Endodermal cell (in vitro differentiated cells): ENCODE results near the gene RSRP1. TPM values are rescaled to one million over a fixed set of nuclear protein-coding genes. Genes with fewer than 3 reads are reported as not detected.

Source experiments
- DNase-seq: peaks from one replicate; pipeline ENCODE4 v3.0.0-alpha.2; 2017
- H3K27ac ChIP-seq: 2 replicates; pipeline ENCODE4 v1.5.1; 2013; ENCODE audit warnings: mild to moderate bottlenecking, low read depth, low read length, moderate library complexity
- H3K27me3 ChIP-seq: 2 replicates; pipeline ENCODE4 v1.6.1; 2013; ENCODE audit warnings: mild to moderate bottlenecking, low read length, moderate library complexity; ENCODE audit not compliant: insufficient read depth, control insufficient read depth, poor library complexity, severe bottlenecking
- H3K36me3 ChIP-seq: 2 replicates; pipeline ENCODE4 v1.7.0; 2013; ENCODE audit warnings: mild to moderate bottlenecking, low read length, moderate library complexity; ENCODE audit not compliant: control insufficient read depth, insufficient read depth
- H3K4me1 ChIP-seq: one replicate; pipeline ENCODE4 v1.7.0; 2013; ENCODE audit warnings: low read length; ENCODE audit not compliant: control insufficient read depth, insufficient read depth
- H3K4me3 ChIP-seq: 2 replicates; pipeline ENCODE4 v1.5.1; 2013; ENCODE audit warnings: mild to moderate bottlenecking, low read length, moderate library complexity
- H3K9ac ChIP-seq: 2 replicates; pipeline ENCODE4 v1.6.1; 2013; ENCODE audit warnings: mild to moderate bottlenecking, low read length, moderate library complexity; ENCODE audit not compliant: poor library complexity, severe bottlenecking; ENCODE audit errors: extremely low read depth
- H3K9me3 ChIP-seq: 2 replicates; pipeline ENCODE4 v1.6.1; 2013; ENCODE audit warnings: mild to moderate bottlenecking, low read length, moderate library complexity; ENCODE audit not compliant: control insufficient read depth
- H3K27ac Mint-ChIP-seq: 2 replicates; pipeline ENCODE4 v1.8.0; 2020; ENCODE audit warnings: mixed read lengths
- H3K27me3 Mint-ChIP-seq: 2 replicates; pipeline ENCODE4 v1.8.0; 2021; ENCODE audit warnings: mild to moderate bottlenecking, mixed read lengths; ENCODE audit not compliant: insufficient read depth
- H3K36me3 Mint-ChIP-seq: 2 replicates; pipeline ENCODE4 v1.8.0; 2020; ENCODE audit warnings: low read depth, mixed read lengths
- H3K4me1 Mint-ChIP-seq: 2 replicates; pipeline ENCODE4 v1.8.0; 2020; ENCODE audit warnings: mixed read lengths
- H3K4me3 Mint-ChIP-seq: 2 replicates; pipeline ENCODE4 v1.8.0; 2020; ENCODE audit warnings: mild to moderate bottlenecking, moderate library complexity, mixed read lengths
- H3K9me3 Mint-ChIP-seq: 2 replicates; pipeline ENCODE4 v1.8.0; 2020; ENCODE audit warnings: mild to moderate bottlenecking, mixed read lengths
- CTCF ChIP-seq: fragments of 200-600 bp; sonication (generic); conservative IDR thresholded peaks from 2 replicates; pipeline ENCODE4 v1.5.0; 2021; ENCODE audit warnings: antibody characterized with exemption, mild to moderate bottlenecking
- WGBS, 2 experiments: methylation state at CpG; one replicate each; pipeline versions ENCODE4 v1.1.5 to v1.1.7; 2013; ENCODE audit warnings: missing lambda C conversion rate in 2 of 2, mixed read lengths in 1 of 2; ENCODE audit not compliant: insufficient coverage in 1 of 2, insufficient read length in 1 of 2; 5-methylcytosine and 5-hydroxymethylcytosine counted together
- total RNA-seq, 2 donors: library from RNA; stranded (reverse); fragmentation: NEBNext Ultra II Directional in 1 of 2; extraction: Animal tissue kit (Norgen Biotek cat#: 25700) in 1 of 2; gene quantifications; 2 replicates in 1 of 2; 3 replicates in 1 of 2; pipeline ENCODE4 v1.2.1, GENCODE V29; 2021

RSRP1 gene
- total RNA-seq, 2 donors from 2014 or later, result 90.3 to 92.5 TPM

- Histone ChIP-seq H3K4me1 (peaks cover 7% of the 10 kb centered on the region), H3K4me3 (no peak overlapping the region), H3K27ac (no peak overlapping the region), H3K9me3 (no peaks in the 10 kb centered on the region), H3K36me3 (no peaks in the 10 kb centered on the region), H3K9ac (no peak overlapping the region), H3K27me3 (no peaks in the 10 kb centered on the region)
- Mint-ChIP-seq H3K27me3 (no peaks in the 10 kb centered on the region), H3K9me3 (no peaks in the 10 kb centered on the region), H3K27ac (no peak overlapping the region), H3K36me3 (no peaks in the 10 kb centered on the region), H3K4me3 (no peak overlapping the region), H3K4me1 (peaks cover 18% of the 10 kb centered on the region)
- TF ChIP-seq CTCF, result no peak
- 95 to 100% methylated on average over 5 of the region's 5 CpGs for WGBS, 2 experiments
- no peak for DNase-seq
Measured at GRCh38 chr1:25256578-25256965, 9.3 kb upstream of the RSRP1 start.

GRCh38 chr1:25255706-25256577 is 8.7 kb upstream of the RSRP1 start:
- Mint-ChIP-seq H3K27me3 (no peaks in the 10 kb centered on the region), H3K4me1 (peaks cover 18% of the 10 kb centered on the region), H3K9me3 (no peaks in the 10 kb centered on the region), H3K27ac (peak overlapping the region; percentile 9), H3K4me3 (no peak overlapping the region), H3K36me3 (no peaks in the 10 kb centered on the region)
- WGBS, 2 experiments, result 86 to 89% methylated on average over 14 to 18 of the region's 18 CpGs
- H3K4me1 ChIP-seq, result peaks cover 7% of the 10 kb centered on the region
- no peaks in the 10 kb centered on the region for H3K9me3 ChIP-seq
- H3K4me3 ChIP-seq, result no peak overlapping the region
- H3K36me3 ChIP-seq, result no peaks in the 10 kb centered on the region
- H3K27ac ChIP-seq, result no peak overlapping the region
- DNase-seq, result peak; percentile 62
- no peak for TF ChIP-seq CTCF
- no peaks in the 10 kb centered on the region for H3K27me3 ChIP-seq
- H3K9ac ChIP-seq, result no peak overlapping the region

- TF ChIP-seq CTCF, result no peak
- Mint-ChIP-seq H3K4me3 (no peak overlapping the region), H3K27me3 (no peaks in the 10 kb centered on the region), H3K27ac (peak overlapping the region; percentile 73), H3K36me3 (no peaks in the 10 kb centered on the region), H3K9me3 (no peaks in the 10 kb centered on the region), H3K4me1 (peaks cover 27% of the 10 kb centered on the region)
- Histone ChIP-seq H3K27ac (no peak overlapping the region), H3K9ac (no peak overlapping the region), H3K4me3 (no peak overlapping the region), H3K27me3 (no peaks in the 10 kb centered on the region), H3K4me1 (peaks cover 11% of the 10 kb centered on the region), H3K9me3 (no peaks in the 10 kb centered on the region), H3K36me3 (no peaks in the 10 kb centered on the region)
- 32% methylated on average over 2 of the region's 2 CpGs; no CpG with 5 or more reads in 1 of the 2 experiments for WGBS, 2 experiments
- peak; percentile 70 for DNase-seq
Measured at GRCh38 chr1:25253911-25254310, 6.7 kb upstream of the RSRP1 start.
